ENCODE data around the gene TMEM91. TPM values are rescaled to one million over a fixed set of nuclear protein-coding genes. Genes with fewer than 3 reads are reported as not detected.

TMEM91 gene
- polyA plus RNA-seq, 1 of the 3 experiments (the other 2 are of a cell fraction): 5.7 TPM

DNA sequence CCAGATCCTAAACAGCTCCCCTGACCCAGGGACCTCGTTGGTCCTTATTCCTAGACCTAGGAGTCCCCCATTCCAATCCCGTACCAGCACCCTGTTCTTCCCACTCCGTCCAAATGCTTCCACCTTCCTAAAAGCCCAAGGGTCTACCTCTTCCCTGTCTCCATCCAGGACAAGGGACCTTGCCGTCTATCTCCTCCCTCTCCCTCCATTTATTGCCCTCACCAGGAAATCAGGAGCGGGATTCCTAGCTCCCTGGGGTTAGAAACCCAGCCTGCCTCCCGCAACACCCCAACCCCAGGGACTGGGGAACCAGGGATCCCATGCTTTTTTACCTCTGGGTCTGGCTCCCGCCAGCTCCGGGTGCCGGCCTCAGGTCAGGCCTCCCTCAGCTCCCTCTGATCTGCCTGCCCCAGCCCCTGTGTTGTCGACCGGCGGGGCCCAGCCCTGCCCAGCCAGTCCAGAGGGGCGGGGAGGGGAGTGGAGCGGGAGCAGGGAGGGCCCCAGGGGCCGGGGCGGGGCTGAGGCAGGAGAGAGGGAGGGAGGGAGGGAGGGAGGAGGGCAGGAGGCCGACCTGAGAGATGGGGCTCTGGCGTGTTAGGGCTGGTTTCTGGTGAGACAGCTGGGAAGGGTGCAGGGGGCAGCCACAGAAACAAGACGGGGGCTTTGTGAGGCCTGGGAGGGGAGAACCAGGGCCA is 50.8 kb downstream of the TMEM91 start, which contains the start of gene B3GNT8:
TSS of gene B3GNT8 (minus strand) at position 423 of the 695 bp plus-strand sequence. CDS start 596 bp downstream, outside the sequence.
- POLR2A ChIA-PET: interaction anchor here (1.0 kb wide), 1 partner anchor 13 kb away, joined by 6 read pairs; the partner anchor contains the start of gene DMAC2
- Histone ChIP-seq H3K4me1 (ENCODE audit: control insufficient read depth in 1 of 2, insufficient read depth in 2 of 2, low read depth in 1 of 2, low read length in 1 of 2) (peaks cover 0 to 7% of the 10 kb centered on the region in 2 experiments; a peak in 1 of 4 replicates), H3K36me3 (replicated peaks in 1 of 2; ENCODE audit: control insufficient read depth in 1 of 2, insufficient read depth in 2 of 2, low read length in 1 of 2) (peaks cover 0 to 25% of the 10 kb centered on the region in 2 experiments), H3K27me3 (ENCODE audit: insufficient read depth) (no peaks in the 10 kb centered on the region), H3K27ac (ENCODE audit: low read depth in 2 of 2, low read length in 1 of 2) (no peak within 1 kb of the TSS; a peak in 1 of 4 replicates), H3K4me3 (ENCODE audit: low read depth in 2 of 2, low read length in 1 of 2) (no peak within 1 kb of the TSS), H3K9me2 (no peaks in the 10 kb centered on the region), H4K20me1 (ENCODE audit: insufficient read depth) (no peaks in the 10 kb centered on the region), H3K9ac (no peak within 1 kb of the TSS), H2AFZ (ENCODE audit: low read depth) (no peak within 1 kb of the TSS), H3K79me2 (ENCODE audit: insufficient read depth) (no peaks in the 10 kb centered on the region), H3K4me2 (no peak within 1 kb of the TSS), H3F3A (replicated peaks; ENCODE audit: insufficient read depth) (peaks cover 6% of the 10 kb centered on the region), H3K9me3 (no peaks in the 10 kb centered on the region)
- peak; percentile 71 for DNase-seq
- no peak for TF ChIP-seq MXI1 (IDR thresholded peaks at IDR 0.05; ENCODE audit: low read depth, low read length)
- TF ChIP-seq POLR2AphosphoS5 (IDR thresholded peaks at IDR 0.05; ENCODE audit: low read depth, low read length): no peak
- TF ChIP-seq, protein P1, sequence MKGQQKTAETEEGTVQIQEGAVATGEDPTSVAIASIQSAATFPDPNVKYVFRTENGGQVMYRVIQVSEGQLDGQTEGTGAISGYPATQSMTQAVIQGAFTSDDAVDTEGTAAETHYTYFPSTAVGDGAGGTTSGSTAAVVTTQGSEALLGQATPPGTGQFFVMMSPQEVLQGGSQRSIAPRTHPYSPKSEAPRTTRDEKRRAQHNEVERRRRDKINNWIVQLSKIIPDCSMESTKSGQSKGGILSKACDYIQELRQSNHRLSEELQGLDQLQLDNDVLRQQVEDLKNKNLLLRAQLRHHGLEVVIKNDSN (IDR thresholded peaks at IDR 0.05; ENCODE audit: borderline replicate concordance, low read depth): no peak
- TF ChIP-seq RAD21 (IDR thresholded peaks at IDR 0.05; ENCODE audit: low read length): no peak
- no peak for TF ChIP-seq TCF12 (IDR thresholded peaks at IDR 0.05)
- no peak for TF ChIP-seq JUND (IDR thresholded peaks at IDR 0.05)
- CTCF ChIA-PET: interaction anchor here (1.3 kb wide), 3 partner anchors 12 to 170 kb away, joined by 3 to 5 read pairs (median 4); partner anchors contain the start of gene DMAC2
- WGBS (ENCODE audit: low lambda C conversion rate): 68% methylated on average over 19 of the region's 19 CpGs

DNA sequence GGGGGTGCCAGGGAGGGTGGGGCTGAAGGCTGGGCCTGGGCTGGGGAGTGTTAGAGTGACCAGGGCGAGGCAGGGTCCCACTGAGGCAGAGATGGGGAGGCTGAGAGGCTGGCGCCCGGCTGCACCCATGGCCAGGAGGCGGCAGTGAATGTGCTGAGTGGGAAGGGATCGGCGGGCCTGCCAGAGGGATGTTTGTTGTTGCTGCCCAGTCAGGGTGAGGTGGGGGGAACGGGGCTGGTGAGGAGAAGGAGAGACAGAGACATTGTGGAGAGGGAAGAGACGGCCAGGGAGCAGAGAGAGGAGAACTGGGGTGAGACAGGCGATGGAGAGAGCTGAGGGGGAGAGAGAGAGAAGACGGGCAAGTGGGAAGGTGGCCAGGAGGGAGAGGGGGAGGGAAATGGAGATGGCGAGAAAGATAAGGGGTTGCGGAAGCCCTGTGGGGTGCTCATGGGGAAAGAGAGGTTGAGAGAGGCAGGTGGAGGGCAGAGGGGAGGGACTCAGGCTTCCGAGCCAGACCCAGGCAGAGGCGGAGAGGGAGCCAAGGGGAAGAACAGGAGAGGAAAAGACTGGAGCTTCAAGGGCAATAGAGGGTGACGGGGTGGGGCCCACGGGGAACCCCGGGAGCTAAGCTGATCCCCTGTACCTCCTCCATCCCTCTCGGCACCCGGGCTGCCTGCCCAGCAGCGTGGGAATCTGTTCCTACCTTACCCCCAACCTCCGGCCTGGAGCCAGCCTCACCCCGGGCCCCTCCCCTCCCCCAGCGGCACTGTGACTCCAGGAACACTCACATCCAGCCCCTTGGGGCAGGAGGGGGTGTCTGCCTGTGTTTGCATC is 51.5 kb downstream of the TMEM91 start:
- Histone ChIP-seq H3K27ac (ENCODE audit: low read depth in 2 of 2, low read length in 1 of 2) (no peak overlapping the region; a peak in 1 of 4 replicates), H3K4me3 (ENCODE audit: low read depth in 2 of 2, low read length in 1 of 2) (no peak overlapping the region)

More for the DNA sequence above, 51.5 kb downstream of the TMEM91 start:
- H3F3A ChIP-seq (replicated peaks; ENCODE audit: insufficient read depth): peaks cover 6% of the 10 kb centered on the region
- no peak overlapping the region for H3K4me2 ChIP-seq
- TF ChIP-seq NRF1 (IDR thresholded peaks at IDR 0.05; ENCODE audit: low read depth, low read length) (no peak), NFIC (IDR thresholded peaks at IDR 0.05; ENCODE audit: borderline replicate concordance) (no peak), RXRA (IDR thresholded peaks at IDR 0.05; ENCODE audit: borderline replicate concordance, low read depth) (no peak), MXI1 (IDR thresholded peaks at IDR 0.05; ENCODE audit: low read depth, low read length) (no peak), TAF1 (IDR thresholded peaks at IDR 0.05; ENCODE audit: borderline replicate concordance, low read depth, low read length) (no peak), RCOR1 (IDR thresholded peaks at IDR 0.05; ENCODE audit: low read length) (no peak), RFX5 (IDR thresholded peaks at IDR 0.05; ENCODE audit: low read length) (no peak), GABPA (IDR thresholded peaks at IDR 0.05; ENCODE audit: low read depth) (no peak)
- TF ChIP-seq, protein P2, sequence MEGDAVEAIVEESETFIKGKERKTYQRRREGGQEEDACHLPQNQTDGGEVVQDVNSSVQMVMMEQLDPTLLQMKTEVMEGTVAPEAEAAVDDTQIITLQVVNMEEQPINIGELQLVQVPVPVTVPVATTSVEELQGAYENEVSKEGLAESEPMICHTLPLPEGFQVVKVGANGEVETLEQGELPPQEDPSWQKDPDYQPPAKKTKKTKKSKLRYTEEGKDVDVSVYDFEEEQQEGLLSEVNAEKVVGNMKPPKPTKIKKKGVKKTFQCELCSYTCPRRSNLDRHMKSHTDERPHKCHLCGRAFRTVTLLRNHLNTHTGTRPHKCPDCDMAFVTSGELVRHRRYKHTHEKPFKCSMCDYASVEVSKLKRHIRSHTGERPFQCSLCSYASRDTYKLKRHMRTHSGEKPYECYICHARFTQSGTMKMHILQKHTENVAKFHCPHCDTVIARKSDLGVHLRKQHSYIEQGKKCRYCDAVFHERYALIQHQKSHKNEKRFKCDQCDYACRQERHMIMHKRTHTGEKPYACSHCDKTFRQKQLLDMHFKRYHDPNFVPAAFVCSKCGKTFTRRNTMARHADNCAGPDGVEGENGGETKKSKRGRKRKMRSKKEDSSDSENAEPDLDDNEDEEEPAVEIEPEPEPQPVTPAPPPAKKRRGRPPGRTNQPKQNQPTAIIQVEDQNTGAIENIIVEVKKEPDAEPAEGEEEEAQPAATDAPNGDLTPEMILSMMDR (IDR thresholded peaks at IDR 0.05): no peak
- TF ChIP-seq, protein P3, sequence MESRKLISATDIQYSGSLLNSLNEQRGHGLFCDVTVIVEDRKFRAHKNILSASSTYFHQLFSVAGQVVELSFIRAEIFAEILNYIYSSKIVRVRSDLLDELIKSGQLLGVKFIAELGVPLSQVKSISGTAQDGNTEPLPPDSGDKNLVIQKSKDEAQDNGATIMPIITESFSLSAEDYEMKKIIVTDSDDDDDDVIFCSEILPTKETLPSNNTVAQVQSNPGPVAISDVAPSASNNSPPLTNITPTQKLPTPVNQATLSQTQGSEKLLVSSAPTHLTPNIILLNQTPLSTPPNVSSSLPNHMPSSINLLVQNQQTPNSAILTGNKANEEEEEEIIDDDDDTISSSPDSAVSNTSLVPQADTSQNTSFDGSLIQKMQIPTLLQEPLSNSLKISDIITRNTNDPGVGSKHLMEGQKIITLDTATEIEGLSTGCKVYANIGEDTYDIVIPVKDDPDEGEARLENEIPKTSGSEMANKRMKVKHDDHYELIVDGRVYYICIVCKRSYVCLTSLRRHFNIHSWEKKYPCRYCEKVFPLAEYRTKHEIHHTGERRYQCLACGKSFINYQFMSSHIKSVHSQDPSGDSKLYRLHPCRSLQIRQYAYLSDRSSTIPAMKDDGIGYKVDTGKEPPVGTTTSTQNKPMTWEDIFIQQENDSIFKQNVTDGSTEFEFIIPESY (IDR thresholded peaks at IDR 0.05; ENCODE audit: borderline replicate concordance, low read depth): no peak
- TF ChIP-seq, protein P1 (IDR thresholded peaks at IDR 0.05; ENCODE audit: borderline replicate concordance, low read depth): no peak
- TF ChIP-seq, protein P4, sequence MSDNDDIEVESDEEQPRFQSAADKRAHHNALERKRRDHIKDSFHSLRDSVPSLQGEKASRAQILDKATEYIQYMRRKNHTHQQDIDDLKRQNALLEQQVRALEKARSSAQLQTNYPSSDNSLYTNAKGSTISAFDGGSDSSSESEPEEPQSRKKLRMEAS (IDR thresholded peaks at IDR 0.05; ENCODE audit: low read depth): no peak
- H3K9me2 ChIP-seq: no peaks in the 10 kb centered on the region
- CTCF ChIA-PET: interaction anchor here (1.3 to 1.7 kb wide), 4 partner anchors 11 to 169 kb away, joined by 3 to 9 read pairs (median 4); partner anchors contain the start of gene DMAC2
- 74% methylated on average over 23 of the region's 23 CpGs for WGBS (ENCODE audit: low lambda C conversion rate)
- H3K36me3 ChIP-seq (replicated peaks in 1 of 2; ENCODE audit: control insufficient read depth in 1 of 2, insufficient read depth in 2 of 2, low read length in 1 of 2): peaks cover 0 to 20% of the 10 kb centered on the region in 2 experiments
- peaks cover 0 to 7% of the 10 kb centered on the region in 2 experiments; a peak in 1 of 4 replicates for H3K4me1 ChIP-seq (ENCODE audit: control insufficient read depth in 1 of 2, insufficient read depth in 2 of 2, low read depth in 1 of 2, low read length in 1 of 2)
- no peaks in the 10 kb centered on the region for H4K20me1 ChIP-seq (ENCODE audit: insufficient read depth)
- POLR2A ChIA-PET: interaction anchor here (1.0 to 1.5 kb wide), 2 partner anchors 12 kb away, joined by 6 to 7 read pairs; partner anchors contain the start of gene DMAC2
- no peaks in the 10 kb centered on the region for H3K27me3 ChIP-seq (ENCODE audit: insufficient read depth)
- no peaks in the 10 kb centered on the region for H3K9me3 ChIP-seq
- H3K79me2 ChIP-seq (ENCODE audit: insufficient read depth): no peaks in the 10 kb centered on the region
- no peak overlapping the region for H3K9ac ChIP-seq
- DNase-seq: peak; percentile 56
- no peak overlapping the region for H2AFZ ChIP-seq (ENCODE audit: low read depth)

Data from SK-N-SH (cell line).